CD4-positive, alpha-beta T cell treated with Interleukin-15 for 1 hour (primary cell): ENCODE data around the gene HYDIN.

Experiments
- DNase-seq: peaks from one replicate; pipeline ENCODE4 v3.0.0-alpha.2; 2020

Gene HYDIN

GRCh38 chr16:71230122-71230845, at the start of gene HYDIN:
HYDIN (minus strand) TSS chr16:71230722; CDS start chr16:71186895, 43,827 bp downstream.
- DNase-seq = peak; percentile 18

- DNase-seq = no peak
Observed at GRCh38 chr16:71276589-71277334, 46.2 kb upstream of the HYDIN start.

GRCh38 chr16:71273384-71273783, 42.9 kb upstream of the HYDIN start:
- no peak for DNase-seq

- DNase-seq = no peak
Observed at GRCh38 chr16:71264299-71264698, 33.8 kb upstream of the HYDIN start.

- no peak for DNase-seq
Observed at GRCh38 chr16:71263582-71263981, 33.1 kb upstream of the HYDIN start.

- DNase-seq = no peak
Observed at GRCh38 chr16:71262391-71262790, 31.9 kb upstream of the HYDIN start.

- no peak for DNase-seq
Observed at GRCh38 chr16:71260995-71261394, 30.5 kb upstream of the HYDIN start.

GRCh38 chr16:71259086-71259485, 28.6 kb upstream of the HYDIN start:
- no peak for DNase-seq

GRCh38 chr16:71258372-71258771, 27.9 kb upstream of the HYDIN start:
- DNase-seq = no peak

GRCh38 chr16:71257768-71258167, 27.2 kb upstream of the HYDIN start:
- DNase-seq = no peak

- no peak for DNase-seq
Observed at GRCh38 chr16:71255721-71256120, 25.2 kb upstream of the HYDIN start.

GRCh38 chr16:71254832-71255525, 24.5 kb upstream of the HYDIN start:
- DNase-seq = no peak

GRCh38 chr16:71250461-71251235, 20.1 kb upstream of the HYDIN start:
- DNase-seq = no peak

GRCh38 chr16:71249399-71249798, 18.9 kb upstream of the HYDIN start:
- no peak for DNase-seq

- DNase-seq = no peak
Observed at GRCh38 chr16:71247478-71247877, 17.0 kb upstream of the HYDIN start.

- DNase-seq = no peak
Observed at GRCh38 chr16:71246309-71246708, 15.8 kb upstream of the HYDIN start.

- DNase-seq = no peak
Observed at GRCh38 chr16:71244521-71244920, 14.0 kb upstream of the HYDIN start.

GRCh38 chr16:71242601-71243000, 12.1 kb upstream of the HYDIN start:
- DNase-seq = no peak

GRCh38 chr16:71242036-71242435, 11.5 kb upstream of the HYDIN start:
- no peak for DNase-seq

- DNase-seq = no peak
Observed at GRCh38 chr16:71229344-71229743, 1.2 kb downstream of the HYDIN start.

- DNase-seq = no peak
Observed at GRCh38 chr16:71226229-71227141, 4.0 kb downstream of the HYDIN start.

- no peak for DNase-seq
Observed at GRCh38 chr16:71225145-71225544, 5.4 kb downstream of the HYDIN start.
